HG03342 (cell line): ENCODE results near the gene SERPINA3.

ENCODE experiments used
- ATAC-seq: cut with Tn5 transposase; IDR thresholded peaks from one replicate; pipeline ENCODE4 v1.9.1; 2021; ENCODE audit warnings: mild to moderate bottlenecking, moderate library complexity; ENCODE audit not compliant: unreplicated experiment

SERPINA3 gene

DNA sequence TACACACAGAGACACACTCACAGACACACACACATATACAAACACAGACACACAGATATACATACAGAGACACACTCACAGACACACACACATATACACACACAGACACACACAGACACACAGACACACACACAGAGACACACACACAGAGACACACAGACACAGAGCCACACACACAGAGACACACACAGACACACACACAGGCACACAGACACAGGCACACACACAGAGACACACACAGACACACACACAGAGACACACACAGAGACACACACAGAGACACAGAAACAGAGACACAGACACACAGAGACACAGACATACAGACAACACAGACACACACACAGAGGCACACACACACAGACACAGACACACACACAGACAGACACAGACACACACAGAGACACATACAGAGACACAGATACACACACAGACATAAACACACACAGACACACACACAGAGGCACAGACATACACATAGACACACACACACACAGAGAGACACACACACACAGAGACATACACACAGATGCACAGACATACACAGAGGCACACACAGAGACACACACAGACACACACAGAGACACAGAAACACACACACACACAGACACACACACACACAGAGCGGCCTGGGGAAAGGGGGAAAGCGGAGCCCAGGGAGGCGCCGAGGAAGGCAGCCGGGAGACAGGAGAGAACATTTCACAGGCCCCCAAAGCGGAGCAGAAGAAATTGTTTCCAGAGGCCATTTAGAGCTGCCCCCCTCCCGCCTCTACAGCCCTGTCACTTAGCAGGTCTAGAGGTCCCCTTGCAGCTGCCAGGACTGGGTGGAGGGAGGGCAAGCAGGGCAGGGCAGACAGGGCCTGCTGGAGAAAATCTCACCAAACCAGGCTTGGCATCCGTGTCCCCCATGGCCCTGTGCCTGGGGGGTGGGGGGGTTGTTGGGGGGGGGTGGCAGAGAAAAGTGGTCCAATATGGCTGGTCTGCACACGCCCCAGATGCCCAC, 38.9 kb downstream of the SERPINA3 start:
- no peak for ATAC-seq

DNA sequence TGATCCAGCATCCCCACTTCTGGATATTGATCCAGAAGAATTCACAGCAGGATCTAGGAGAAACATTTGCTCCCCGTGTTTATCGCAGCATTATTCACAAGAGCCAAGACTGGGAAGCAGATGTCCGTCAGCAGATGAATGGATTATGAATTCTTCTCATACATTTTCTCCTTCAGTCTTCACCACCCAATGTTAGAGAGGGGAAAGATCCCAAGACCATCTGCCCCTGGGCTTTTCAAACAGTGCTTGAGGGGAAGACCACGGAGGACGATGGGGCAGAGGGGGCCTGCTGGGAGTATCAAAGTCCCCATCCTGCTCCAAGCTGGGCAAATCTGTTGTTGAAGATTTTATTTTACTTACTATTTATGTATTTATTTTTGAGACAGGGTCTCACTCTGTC, 41.1 kb downstream of the SERPINA3 start:
- no peak for ATAC-seq

DNA sequence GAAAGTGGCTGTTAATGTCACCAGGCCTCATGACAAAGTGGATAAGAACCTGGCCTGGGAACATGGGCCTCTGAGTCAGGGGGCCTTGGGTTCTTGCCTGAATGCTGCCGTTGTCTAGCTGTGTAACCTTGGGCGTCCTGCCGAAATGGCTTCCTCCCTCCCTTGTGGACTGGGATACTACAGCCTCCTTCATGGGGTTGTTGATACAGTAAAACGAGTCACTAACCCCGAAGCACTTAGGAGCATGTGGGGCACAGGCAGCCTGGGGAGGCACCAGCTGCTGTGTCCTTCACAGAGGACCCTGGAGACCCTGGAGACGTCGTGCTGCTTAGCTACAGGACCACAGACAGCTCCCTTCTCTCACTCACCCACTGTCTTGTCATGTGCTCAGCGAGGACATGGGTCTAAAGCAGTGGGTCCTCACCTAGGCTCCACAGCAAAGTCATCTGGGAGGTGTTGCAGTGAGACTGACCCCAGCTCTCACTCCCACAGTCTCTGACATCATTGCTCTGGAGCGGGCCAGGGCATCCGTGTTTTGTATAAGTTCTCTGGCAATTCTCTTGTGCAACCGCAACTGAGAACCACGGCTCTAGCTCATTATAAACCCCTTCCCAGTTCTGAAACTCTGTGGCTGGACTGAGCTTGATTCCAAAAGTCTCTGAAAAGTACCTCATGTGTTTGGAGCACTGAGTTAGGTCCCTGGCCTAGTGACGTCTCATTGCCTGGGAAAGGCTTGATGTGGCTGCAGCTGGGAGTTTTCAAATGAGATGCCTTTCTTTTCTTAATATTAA, 42.1 kb downstream of the SERPINA3 start:
- no peak for ATAC-seq

DNA sequence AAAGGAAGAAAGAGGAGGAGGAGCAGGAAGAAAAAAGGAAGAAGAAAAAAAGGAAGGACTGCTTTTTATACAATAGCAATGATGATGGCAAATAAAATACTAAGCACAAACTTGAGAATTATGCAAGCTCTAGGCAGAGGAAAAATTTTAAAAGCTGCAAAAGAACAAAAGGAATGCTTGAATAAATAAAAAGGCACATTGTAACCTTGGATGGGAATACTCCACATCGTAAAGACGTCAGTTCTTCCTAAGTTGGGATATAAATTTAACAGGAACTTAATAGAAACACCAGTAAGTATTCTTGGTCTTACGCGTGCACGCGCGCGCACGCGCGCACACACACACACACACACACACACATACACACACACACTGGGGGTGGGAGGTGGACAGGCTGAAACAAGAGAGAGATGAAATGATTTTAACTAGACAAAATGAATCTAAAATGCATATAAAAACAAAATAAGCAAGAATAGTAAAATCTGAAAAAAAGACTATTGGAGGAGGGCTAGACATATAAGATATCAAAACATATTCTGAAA, 43.0 kb downstream of the SERPINA3 start:
- ATAC-seq, result no peak

DNA sequence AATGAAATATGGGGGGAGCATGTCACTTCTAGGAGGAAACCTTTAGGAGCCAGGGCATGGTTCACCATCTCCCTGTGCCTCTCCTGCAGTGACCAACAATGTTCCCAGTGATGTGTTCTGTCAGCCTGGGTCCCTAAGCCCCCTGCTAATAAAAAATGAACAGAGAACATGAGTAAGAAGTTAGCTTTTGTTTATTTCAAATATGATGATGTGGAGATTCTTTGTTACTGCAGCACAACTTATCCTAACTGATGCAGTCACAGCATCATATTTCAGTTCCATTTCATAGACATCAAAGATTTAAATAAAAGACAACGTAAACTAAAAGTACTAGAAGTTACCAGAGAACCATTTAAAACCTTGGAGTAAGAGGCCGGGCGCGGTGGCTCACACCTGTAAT, 43.9 kb downstream of the SERPINA3 start:
- ATAC-seq, result no peak

DNA sequence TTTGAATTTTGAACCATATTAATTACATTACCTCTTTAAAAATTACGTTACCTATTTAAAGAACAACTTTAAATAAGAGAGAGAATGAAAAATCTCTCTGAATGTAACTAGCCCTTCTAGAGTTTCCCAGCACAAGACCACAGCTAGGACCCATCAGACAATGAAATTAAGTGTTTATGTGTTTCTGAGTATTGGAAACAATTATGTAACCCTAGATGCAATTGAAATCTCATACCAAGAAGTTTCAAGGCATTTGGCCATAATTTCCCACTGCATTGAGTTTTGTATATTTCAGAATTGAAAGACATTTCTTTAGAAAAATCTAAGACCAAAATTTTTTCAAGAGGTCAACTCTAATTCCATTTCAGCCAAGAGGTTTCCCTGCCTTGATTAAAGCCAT, 47.1 kb downstream of the SERPINA3 start:
- ATAC-seq, result no peak

DNA sequence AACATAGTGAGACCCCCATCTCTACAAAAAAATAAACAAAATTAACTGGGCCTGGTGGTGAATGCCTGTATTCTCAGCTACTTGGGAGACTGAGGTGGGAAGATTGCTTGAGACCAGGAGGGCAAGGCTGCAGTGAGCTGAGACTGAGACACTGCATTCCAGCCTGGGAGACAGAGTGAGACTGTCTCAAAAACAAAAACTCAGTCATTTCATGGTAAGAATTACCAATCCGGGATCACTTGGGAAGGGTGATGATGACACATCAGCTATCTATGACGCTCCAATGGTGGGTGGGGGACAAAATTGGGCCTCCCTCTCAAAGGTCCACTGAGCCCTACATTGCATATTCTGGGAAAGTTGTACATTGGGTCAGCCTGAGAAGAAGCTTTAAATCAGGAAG, 47.7 kb downstream of the SERPINA3 start:
- ATAC-seq, result no peak

DNA sequence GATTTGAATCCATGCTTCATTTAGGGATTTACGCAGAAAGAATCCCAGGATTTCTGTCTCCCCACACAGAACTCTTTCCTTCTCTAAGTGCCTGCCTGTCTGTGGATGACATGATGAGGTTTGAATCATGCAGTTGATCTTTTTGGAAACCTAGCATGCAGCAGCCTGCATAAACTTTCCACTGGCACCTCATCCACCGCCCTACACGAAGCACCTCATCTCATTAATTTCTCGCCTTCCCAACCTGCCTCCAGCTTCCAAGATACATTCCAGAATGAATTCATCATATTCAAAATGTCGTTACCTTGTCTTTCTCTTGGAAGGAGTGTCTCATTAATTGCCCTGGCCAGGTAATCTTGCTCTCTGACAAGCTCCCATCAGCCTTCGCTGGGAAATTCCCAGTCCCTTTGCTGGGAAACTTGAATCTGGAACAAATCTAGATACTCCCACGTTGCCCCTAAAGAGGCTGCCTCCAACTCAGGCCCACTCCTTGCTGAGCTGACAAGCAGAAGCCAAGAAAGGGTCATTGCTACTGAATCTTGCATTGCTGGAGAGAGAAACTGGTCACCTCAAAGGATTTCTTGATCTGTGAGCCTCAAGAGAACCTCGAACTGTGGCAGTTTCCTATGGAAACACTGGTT, 48.2 kb downstream of the SERPINA3 start:
- no peak for ATAC-seq

DNA sequence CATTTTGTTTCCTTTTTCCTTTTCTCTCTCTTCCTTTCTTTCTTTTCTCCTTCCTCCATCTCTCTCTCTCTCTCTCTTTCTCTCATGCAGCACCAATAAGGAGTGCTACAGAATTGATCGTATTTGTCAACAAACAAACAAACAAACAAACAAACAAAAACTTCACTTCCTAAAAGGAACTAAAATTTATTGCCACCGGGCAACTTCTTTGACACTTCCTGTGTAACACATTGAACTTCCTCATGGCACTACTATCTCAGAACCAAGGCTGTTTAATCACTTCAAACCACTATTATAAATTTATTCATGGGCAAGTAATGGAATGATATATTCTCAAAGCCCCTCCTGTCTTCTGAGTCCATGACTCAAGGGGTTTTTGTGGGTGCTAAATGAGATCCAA, 51.3 kb downstream of the SERPINA3 start:
- no peak for ATAC-seq

DNA sequence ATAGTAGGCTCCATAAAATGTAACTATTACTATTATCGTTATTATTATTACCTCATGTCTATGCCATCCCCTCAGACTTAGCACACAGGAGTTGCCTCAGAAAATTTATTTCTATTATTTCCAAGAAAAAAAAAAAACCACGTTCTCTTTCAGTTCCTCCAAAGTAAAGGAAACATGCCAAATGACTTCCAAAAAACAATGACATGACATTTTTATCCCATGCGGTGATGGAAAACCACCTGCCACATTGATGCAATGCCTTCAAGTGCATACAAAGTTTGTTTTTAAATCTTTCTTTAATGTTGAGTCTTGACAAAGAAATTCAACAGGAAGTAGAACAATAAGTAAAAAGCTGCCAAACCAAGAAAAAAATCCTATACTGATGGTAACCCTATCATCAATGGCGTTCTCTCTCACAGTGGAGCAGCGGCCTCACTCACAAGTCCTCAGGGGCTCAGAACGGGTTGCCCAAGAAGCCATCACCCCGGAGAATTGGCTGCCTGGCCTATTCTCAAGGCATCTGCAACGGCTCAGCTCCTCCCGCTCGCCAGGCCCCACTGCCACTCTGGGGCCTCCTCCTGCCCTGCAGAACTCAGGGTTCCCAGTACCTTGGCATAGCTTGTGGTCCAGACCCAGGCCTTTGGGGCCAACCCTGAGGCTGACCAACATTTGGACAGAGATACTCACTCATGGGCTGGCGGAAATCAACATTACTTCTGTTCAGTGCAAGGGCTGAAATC, 51.9 kb downstream of the SERPINA3 start:
- no peak for ATAC-seq

DNA sequence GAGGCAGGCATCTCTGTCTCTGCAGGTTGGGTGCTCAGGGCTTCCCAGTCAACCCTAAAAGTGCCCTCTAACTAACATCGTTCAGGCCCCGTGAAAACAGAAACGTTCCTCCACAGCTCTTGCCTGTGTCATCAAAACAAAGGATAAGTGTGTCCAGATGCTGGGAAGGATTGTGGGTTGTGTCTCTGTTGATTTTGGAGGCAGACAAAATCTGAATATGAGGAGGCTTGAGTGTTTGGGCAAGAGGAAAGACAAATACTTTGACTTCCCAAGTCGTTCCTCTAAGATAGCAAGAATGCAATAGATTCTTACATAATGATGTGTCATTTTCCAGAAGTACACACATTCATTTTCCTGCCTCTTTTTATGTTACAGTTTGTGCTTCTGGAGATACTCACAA, 52.9 kb downstream of the SERPINA3 start:
- no peak for ATAC-seq

DNA sequence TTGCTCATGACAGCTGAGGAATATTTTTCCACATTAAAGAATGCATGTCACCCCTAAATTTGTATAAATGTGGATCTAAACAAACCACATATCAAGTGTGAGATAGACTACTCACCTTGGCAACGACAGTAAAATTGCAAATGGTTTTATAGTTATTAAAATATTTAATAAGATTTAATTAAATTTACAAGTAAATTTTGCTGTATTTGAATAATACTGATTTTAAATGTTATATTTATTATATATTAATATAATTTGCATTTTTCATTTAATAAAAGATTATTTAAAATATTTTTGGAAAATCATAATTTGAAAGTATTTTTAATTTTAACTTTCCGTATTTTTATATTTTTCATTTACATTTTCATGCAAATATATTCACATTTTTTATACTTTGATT, 53.4 kb downstream of the SERPINA3 start:
- ATAC-seq, result no peak

DNA sequence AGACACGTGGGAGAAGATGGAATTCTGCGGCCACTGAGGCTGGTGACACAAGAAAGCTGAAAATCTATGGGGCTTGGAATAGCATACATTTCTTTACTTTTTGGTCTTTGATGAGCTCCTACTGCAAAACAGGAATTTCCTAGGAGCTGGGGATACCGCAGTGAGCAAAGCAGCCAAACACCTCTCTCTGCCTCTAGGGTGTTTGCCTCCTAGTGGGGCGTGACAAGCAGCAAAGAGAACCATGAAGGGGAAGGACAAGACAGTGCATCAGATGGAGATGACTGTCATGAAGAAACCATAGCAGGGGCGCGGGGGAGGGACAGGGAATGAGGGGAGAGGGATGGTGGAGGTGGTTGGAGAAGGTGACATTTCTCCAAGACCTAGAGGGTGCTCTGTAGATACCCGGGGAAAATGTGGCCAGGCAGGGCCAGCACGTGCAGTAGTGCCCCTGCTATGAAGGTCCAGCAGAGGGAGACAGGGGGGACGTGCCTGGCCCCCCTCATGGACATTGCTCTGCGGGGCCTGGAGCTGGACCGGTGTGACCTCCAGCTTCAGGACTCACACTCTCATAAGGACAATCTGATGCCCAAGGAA, 58.6 kb downstream of the SERPINA3 start:
- ATAC-seq, result no peak

DNA sequence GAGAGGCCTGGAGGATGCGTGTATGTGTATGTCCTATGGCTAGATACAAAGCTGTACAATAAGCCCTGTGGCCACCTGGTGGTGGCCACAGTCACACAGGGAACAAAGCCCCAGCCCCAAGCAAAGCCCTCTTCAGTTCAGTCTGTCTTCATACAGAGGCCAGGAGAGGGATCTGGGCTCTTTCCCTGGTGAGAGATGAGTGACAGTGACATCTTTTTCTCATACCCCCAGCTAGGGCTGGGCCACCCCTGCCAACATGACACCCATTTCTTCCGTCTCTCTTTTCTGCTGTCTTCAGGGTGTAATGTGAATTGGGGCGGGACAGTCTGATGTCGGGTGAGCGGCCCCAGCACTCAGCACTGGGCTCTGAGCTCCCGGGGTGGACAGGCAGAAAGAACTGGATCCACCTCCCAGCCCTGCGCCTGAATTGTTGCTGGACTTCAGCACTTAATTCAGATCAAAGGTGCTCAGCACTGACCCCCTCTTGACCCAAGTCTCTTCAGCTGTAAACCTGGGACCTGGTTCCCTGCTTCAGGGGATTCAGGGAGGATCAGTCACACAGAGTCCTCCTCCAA, 59.8 kb downstream of the SERPINA3 start:
- ATAC-seq, result no peak

DNA sequence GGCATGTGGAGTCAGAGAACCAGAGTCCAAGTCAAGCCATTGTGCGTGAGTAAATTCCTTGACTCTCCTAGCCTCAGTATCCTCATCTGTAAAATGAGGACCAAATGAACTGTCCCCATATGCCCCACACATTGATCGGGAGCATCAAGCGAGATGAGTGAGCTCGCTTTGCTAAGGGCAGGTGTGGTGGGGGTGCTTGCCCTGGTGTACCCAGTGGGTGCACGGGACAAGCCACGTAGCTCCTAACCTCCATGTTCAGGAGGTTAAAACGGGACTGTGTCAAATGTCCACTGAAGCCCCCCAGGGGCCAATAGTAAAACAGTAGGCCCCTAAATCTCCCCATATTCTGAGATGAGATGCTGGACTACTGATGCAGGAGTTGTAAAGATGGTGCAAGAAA, 60.9 kb downstream of the SERPINA3 start:
- no peak for ATAC-seq
